ENCODE data around the gene PODXL.
"Not testable (repeated sequence)": the region's sequence is repeated elsewhere in the genome, so short reads cannot be mapped to it uniquely, and the experiment has no call there.

Gene PODXL

DNA sequence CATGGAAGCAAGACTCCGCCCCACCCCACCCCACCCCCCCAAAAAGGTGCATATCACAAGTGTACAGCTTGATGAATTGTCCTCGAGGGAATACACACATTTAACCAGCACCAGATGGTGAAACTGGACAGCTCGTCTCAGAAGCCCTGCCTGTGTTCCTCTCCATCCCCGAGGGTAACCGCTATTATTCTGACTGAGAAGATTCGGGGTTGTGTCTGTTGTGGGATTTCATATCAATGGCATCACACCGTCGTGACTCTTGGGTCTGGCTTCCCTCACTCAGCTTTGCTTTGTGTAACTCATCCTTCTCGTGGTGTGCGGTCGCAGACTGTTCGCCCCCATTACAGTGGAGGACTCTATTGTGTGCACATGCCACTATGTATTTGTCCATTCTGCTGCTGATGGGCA is 18.9 kb downstream of the PODXL start:
- DNase-seq (ENCODE audit: low spot score), result no peak

DNA sequence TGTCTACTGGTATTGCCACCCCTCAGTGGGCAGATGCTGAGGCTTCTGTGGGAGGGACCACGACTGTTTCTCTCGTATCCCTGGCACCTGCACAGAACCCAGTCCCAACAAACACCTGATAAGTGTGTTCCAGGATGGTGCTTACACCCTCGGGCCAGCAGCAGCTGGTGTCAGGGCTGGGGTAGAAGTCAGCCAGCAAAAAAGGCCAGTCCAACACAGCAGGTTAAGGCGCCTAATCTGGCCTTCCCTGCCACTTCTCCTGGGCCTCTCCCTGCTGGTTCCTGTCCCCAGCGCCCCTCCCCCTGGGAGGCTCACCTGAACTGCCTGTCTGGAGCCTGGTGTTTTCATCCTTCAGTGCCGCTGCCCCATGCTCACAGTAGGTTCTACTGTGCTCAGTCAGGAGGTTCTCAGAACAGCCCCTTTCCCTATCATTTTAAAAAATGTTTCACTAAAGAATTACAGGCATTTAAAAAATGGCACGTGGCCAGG is 20.0 kb downstream of the PODXL start:
- DNase-seq (ENCODE audit: low spot score), result no peak

DNA sequence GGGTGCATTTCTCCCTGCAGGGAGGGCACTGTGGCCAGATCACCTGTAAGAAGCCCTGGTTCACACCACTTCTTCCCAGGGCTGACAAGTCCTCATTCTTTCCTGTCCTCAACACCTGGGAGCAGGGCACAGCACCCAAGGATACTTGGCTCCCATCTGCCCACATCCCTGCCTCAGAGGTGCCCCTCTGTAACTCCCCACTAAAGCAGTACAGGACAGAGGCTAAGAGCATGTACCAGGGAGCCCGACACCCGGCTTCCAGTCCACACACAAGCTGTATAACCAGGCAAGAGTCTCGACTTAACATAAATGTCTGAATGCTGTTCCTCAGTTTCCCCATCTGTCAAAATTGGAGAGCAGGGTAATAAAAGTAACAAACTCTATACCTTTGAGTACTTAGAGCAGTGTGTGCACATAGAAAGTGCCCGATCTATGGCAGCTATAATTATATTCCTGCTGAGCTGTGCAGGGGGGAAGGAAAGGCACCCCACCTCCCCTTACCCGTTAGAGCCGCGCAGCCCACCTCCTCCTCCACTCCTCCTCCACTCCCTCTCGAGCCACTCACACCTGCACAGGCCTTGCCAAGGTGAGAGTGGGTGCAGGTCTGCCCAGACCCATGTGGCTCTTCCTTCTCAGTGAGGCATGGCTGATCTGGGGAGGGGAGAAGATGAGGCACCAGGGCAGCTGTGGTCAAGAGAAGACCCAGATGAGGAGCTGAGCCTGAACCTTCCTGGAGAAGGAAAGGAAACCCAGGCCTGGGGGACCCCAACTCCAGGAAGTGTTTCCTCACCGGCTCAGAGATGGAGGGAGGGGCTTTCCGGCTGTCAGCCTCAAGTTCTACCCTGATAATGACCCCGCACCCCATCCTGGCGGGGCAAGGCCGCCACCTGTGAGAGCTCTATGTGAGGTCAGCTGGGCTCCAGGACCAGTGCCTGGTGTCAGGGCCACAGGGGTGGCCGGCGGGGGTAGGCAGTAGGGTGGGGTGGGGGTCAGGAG is 22.6 kb downstream of the PODXL start:
- no peak for DNase-seq (ENCODE audit: low spot score)

DNA sequence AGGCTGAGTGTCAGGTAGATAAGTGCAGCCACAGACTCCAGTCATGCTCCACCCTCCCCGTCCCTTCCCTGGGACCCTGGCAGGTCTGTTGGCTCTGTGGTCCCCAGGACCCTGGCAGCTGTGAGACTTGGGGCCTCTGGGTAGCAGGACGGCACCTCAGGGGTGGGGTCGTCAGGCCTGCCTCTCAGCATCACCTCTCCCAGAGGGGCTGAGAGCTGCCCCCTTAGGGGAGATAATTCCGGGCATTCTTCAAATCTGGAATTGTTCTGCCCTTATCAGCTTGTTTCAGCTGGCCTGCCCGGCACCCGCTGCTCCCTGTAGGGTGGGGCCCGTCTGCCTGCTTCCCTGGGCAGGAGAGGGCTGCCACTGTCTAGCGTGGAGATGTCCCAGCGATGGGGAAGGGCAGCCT is 23.3 kb downstream of the PODXL start:
- DNase-seq (ENCODE audit: low spot score), result no peak

DNA sequence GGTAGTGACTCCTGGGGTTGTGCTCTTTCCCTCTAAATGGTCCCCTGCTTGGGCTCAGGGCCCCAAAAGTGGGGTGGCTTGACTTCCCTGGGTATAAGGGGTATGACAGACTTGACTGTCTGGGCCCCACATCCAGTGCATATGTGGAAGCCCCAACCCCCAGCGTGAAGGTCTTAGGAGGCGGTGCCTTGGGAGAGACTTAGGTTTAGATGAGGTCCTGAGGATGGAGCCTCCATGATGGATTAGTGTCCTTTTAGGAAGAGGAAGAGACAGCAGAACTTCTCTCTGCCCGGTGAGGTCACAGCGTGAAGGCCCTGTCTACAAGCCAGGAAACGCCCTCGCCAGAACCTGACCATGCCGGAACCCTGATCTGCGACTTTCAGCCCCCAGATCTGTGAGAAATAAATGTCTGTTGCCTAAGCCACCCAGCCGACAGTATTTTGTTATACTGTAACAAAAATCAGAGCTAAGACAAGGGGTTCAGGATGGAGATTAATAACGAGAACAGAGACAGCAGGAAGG is 23.8 kb downstream of the PODXL start:
- DNase-seq (ENCODE audit: low spot score), result no peak

DNA sequence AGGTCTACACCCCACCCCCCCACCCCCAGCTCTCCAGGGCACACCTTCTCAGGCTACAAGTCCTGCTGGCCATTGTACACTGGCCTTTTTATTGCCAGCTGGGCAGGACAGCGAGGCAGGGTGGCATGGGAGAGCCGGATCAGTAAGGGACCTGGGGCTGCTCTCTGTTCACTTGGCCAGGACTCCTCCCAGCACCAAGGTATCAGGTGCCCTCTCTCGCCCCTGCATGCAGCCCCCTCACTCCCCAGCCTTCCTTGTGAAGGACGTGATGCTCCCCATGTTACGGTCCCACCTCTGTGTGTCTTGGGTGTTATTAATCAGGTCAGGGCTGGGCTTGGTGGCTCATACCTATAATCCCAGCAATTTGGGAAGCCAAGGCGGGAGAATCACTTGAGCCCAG is 26.3 kb downstream of the PODXL start:
- no peak for DNase-seq (ENCODE audit: low spot score)

GRCh38 chr7:131529617-131530016 is 26.8 kb downstream of the PODXL start:
- DNase-seq (ENCODE audit: low spot score), result no peak

DNA sequence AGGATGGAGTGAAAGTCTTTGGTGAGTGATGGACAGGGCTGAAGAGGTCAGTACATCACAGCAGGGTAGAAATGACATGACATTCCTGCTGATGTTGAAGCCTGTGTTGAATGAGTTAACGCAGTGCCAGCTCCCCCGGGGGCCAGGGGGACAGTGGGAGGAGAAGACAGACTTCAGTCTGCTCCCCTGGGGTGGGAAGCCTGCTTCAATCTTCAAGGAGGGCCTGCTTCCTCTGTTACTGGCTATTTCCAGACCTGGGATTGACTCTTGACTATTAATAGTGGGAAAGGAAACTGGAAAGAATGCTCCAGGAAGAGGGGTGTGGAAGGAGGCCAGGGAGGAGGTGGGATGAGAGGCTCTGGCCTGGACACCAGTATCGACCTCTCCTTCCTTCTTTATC is 27.2 kb downstream of the PODXL start:
- no peak for DNase-seq (ENCODE audit: low spot score)

DNA sequence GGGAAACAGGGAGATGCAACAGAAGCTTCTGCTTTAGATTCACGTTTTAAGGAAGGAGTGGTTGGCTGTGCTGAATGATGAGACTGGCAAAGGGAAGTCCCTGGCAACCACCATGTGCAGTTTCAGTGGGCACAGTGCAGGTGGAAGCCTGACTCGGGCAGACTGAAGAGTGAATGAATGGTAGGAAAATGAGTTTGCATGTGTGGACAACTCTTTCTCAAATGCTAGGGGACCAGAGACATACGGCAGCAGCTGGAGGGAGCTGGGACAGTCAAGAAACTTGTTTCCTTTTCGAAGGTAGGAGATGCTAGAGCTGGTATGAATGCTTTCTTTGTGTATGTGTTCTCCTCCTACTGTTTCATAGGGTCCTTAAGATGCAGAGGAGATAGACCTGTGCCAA is 29.0 kb downstream of the PODXL start:
- no peak for DNase-seq (ENCODE audit: low spot score)

GRCh38 chr7:131525820-131526219 is 30.6 kb downstream of the PODXL start:
- DNase-seq (ENCODE audit: low spot score), result no peak

DNA sequence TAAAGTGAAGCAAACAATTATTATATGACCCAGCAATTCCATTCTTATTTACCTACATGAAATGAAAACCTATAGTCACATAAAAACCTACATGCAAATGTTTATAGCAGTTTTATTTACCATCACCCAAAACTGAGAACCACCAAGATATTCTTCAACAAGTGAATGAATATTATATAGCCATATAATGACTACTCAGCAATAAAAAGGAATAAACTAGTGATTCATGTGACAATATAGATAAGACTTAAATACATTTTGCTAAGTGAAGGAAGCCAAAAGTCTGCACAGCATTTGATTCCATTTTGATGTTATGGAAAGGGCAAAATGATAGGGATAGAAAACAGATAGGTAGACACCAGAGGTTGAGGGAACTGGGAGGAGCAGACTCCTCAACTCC is 31.7 kb downstream of the PODXL start:
- DNase-seq (ENCODE audit: low spot score), result no peak

GRCh38 chr7:131524115-131524514 is 32.3 kb downstream of the PODXL start:
- DNase-seq (ENCODE audit: low spot score), result no peak

DNA sequence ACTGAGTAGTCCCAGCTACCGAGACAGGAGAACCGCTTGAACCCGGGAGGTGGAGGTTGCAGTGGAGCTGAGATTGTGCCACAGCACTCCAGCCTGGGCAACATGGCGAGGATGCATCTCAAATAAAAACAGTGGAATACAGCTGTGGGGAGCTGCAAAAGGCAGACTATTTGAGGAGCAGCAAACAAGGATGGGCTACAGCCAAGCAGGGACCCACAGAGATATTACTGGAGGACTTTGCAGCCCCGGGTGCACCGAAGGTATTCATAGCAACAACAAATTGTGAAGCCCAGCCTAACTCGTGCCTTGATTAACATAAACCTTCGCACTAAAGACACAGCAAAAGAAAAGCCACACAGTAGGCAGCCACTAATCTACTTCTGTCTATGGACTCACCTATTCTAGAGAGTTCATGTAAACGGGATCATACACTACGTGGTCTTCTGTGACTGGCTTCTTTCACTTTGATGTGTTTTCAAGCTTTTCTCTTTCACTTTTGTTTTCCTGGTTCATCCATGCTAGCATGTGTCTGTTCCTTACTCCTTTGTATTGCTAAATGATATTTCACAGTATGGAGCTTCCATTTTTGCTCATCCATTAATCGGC is 34.0 kb downstream of the PODXL start:
- DNase-seq (ENCODE audit: low spot score), result peak; percentile 34

DNA sequence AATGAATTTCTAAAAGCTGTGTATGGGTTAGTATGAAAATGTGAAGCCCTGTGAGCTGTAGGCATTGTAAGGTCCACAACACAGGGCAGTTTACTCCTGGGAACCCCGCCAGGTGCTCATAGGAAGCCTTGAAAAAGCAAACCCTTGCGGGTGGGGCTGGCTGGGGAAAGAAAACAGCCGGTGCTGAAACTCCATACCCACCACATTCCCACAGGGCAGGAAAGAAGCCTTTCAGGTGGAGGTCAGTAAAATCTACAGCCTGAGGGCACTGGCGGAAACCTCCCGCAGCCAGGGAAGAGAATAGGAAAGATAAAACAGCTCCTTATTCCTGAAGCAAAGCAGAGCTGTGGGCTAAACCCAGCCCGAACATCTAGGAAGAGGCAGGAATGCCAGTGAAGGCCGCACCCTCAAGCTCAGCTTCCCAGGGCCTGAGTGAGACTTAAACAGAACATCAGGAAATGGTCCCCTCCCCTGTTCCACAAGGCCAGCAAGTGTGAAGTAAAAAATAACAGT is 34.7 kb downstream of the PODXL start:
- no peak for DNase-seq (ENCODE audit: low spot score)

GRCh38 chr7:131518626-131519025 is 37.8 kb downstream of the PODXL start:
- DNase-seq (ENCODE audit: low spot score), result no peak

GRCh38 chr7:131517218-131517923 is 39.1 kb downstream of the PODXL start:
- no peak for DNase-seq (ENCODE audit: low spot score)

DNA sequence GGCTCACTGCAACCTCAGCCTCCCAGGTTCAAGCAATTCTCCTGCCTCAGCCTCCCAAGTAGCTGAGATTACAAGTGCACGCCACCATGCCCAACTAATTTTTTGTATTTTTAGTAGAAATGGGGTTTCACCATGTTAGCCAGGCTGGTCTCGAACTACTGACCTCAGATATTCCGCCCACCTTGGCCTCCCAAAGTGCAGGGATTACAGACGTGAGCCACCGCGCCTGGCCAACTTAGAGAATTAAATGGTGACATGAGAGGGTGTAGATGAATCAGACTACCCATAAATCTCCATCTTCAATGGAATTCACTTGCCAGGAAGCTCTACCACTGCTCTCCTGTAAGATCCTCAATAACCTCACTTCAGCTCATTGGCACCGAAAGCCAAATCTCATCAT is 41.0 kb downstream of the PODXL start:
- not testable (repeated sequence) for DNase-seq (ENCODE audit: low spot score)

DNA sequence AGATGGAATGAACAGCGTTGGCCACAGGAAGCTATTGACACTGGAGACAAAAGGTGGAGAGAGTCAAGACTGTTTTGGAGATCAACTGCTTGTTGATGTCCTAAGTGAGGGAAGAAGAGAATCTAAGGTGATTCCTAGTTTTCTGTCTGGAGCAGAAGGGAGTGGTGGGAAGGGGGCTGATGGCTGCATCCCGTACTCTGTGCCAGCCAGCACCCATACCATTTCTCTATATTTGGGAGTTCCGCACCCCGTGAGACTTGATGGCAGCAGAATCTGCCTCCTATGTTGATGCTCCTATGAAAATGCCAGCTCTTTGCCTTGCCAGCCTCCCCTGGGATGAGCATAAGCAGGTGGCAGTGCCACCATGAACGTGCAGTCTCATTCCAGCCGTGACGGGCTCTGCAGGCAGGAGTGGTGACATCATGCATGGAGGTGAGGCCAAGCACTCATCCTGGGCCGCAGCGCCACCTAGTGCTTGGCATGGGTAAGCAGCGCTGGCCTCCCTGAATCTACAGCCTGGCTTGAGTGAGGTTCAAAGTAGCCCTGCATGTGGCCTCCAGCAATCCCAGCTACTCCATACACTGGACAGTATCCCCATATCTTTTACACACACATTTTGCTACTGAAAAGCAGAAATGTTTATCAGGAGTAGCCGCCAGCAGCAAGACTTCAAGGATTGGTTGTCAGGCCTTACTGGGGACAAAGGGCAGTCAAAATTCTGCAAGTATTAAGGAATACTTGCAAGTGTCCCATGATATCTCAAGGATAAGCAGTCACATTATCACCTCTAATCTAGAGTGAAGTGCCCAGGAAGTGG is 43.0 kb downstream of the PODXL start:
- peak; percentile 79 for DNase-seq (ENCODE audit: low spot score)

- DNase-seq (ENCODE audit: low spot score), result no peak
Measured at GRCh38 chr7:131511774-131512535, 44.5 kb downstream of the PODXL start.

DNA sequence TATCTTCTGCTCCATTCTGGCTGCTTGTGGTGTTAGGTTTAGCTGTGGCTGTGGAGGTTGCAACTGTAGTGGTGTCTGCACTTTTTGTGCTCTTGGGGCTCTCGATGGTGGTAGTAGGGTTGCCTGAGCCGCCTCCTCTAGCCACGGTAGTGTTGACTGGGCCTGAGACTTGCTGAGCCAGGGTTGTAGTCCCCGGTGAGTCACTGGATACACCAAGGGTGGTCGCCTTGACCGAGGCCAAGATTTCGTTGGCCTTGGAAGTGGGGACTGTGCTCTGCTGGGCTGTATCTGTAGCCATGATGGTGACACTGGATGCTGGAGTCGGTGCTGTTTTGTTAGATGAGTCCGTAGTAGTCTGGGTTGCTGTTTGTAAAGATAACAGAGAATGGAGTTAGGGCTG is 45.4 kb downstream of the PODXL start:
- no peak for DNase-seq (ENCODE audit: low spot score)

DNA sequence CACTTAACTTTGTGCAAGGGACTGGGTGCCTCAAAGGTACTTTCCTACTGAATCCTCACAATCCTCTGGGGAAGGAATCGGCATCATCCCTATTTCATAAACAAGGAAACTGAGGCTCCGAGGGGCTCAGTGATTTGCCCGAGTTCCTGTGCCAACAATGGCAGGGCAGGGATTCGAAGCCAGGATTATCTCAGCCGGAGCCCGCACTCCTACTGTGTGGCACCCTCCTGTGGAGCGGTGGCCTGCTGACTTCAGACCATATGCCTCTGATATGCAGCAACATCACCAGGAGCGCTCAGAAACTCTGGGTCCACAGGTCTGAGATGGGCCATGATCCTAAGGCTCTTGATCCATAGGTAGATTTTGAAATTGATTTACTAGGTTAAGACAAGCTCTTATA is 46.6 kb downstream of the PODXL start:
- DNase-seq (ENCODE audit: low spot score), result no peak

Data from activated CD4-positive, alpha-beta T cell treated with anti-CD3 and anti-CD28 coated beads, Interleukin-2, Interleukin-4, amounts not matched to agents 100 ng/mL and 50 ng/mL, durations not matched to agents 16 hours and 8 hours (primary cell).